Neutrophil (primary cell): ENCODE measurements around the gene PTPRN2.

ENCODE experiments used
- H3K27ac ChIP-seq: fragments of 200-600 bp; sonication (generic); 2 replicates; pipeline ENCODE4 v1.5.1; 2016; ENCODE audit warnings: mild to moderate bottlenecking, moderate library complexity
- H3K27me3 ChIP-seq: fragments of 200-600 bp; sonication (generic); 2 replicates; pipeline ENCODE4 v1.6.0; 2016; ENCODE audit warnings: mild to moderate bottlenecking
- H3K36me3 ChIP-seq: fragments of 200-600 bp; sonication (generic); 2 replicates; pipeline ENCODE4 v1.5.1; 2017
- H3K4me1 ChIP-seq, 2 experiments: fragments of 200-600 bp in 1 of 2; sonication (generic) in 1 of 2; 1 replicate in 1 of 2; 2 replicates in 1 of 2; pipeline versions ENCODE4 v1.5.1 to v1.6.1; 2013 to 2016; ENCODE audit warnings: low read depth in 1 of 2, low read length in 1 of 2, mild to moderate bottlenecking in 1 of 2, moderate library complexity in 1 of 2; ENCODE audit not compliant: control insufficient read depth in 1 of 2, insufficient read depth in 1 of 2
- H3K4me3 ChIP-seq, 2 experiments: fragments of 200-600 bp in 1 of 2; sonication (generic) in 1 of 2; 1 replicate in 1 of 2; 2 replicates in 1 of 2; pipeline ENCODE4 v1.5.1; 2013 to 2016; ENCODE audit warnings: low read depth in 1 of 2, low read length in 1 of 2, mild to moderate bottlenecking in 1 of 2, moderate library complexity in 1 of 2
- H3K9me3 ChIP-seq: fragments of 200-600 bp; sonication (generic); 2 replicates; pipeline ENCODE4 v1.5.1; 2016
- TF ChIP-seq, protein P1 (sequence below): fragments of 200-600 bp; sonication (generic); IDR thresholded peaks from 2 replicates; pipeline ENCODE4 v1.5.1; 2016; ENCODE audit warnings: antibody characterized with exemption

Gene PTPRN2

DNA sequence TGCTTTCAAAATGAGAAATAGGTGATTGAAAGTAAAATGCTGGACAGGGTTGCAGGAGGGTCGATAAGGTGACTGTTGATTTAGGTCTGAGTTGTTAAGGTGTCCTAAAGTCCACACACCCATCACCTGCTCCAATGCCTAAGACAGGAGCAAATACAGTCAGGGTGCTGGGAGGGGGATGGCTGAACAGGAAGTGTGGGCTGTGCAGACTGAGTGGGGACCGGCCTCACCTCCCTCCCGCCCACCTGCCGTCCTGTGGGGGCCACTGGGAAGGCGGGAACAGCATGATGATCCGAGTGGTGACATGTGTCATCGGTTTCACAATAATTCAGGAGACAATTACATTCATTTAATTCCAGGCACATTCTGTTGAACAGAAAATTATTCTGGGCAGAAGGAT is 990.1 kb downstream of the PTPRN2 start:
- TF ChIP-seq, protein P1, sequence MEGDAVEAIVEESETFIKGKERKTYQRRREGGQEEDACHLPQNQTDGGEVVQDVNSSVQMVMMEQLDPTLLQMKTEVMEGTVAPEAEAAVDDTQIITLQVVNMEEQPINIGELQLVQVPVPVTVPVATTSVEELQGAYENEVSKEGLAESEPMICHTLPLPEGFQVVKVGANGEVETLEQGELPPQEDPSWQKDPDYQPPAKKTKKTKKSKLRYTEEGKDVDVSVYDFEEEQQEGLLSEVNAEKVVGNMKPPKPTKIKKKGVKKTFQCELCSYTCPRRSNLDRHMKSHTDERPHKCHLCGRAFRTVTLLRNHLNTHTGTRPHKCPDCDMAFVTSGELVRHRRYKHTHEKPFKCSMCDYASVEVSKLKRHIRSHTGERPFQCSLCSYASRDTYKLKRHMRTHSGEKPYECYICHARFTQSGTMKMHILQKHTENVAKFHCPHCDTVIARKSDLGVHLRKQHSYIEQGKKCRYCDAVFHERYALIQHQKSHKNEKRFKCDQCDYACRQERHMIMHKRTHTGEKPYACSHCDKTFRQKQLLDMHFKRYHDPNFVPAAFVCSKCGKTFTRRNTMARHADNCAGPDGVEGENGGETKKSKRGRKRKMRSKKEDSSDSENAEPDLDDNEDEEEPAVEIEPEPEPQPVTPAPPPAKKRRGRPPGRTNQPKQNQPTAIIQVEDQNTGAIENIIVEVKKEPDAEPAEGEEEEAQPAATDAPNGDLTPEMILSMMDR: no peak
- Histone ChIP-seq H3K4me3 (no peak overlapping the region), H3K36me3 (no peaks in the 10 kb centered on the region), H3K27me3 (peaks cover 16% of the 10 kb centered on the region), H3K9me3 (no peaks in the 10 kb centered on the region), H3K27ac (no peak overlapping the region), H3K4me1 (no peaks in the 10 kb centered on the region)

DNA sequence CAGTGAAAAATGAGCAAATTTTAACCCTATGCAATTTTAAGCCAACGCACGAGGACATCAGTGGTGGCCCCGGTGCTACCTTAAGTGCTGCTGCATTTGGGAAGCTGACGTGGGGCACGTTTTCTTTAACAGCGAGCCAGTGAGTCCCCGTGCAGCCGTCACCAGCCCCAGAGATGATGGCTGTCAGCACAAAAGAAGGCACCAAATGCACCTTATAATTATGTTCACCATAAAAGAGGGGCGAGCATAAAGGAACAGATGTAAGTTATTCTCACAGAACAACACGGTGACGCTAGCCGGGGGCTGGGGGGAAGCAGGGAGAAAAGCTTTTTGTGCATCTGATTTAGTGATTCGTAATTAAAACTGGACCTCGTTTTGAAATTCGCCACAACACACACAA is 990.7 kb downstream of the PTPRN2 start:
- TF ChIP-seq, protein P1: no peak
- Histone ChIP-seq H3K36me3 (no peaks in the 10 kb centered on the region), H3K9me3 (no peaks in the 10 kb centered on the region), H3K27ac (no peak overlapping the region), H3K4me1 (no peaks in the 10 kb centered on the region), H3K27me3 (peaks cover 16% of the 10 kb centered on the region), H3K4me3 (no peak overlapping the region)

DNA sequence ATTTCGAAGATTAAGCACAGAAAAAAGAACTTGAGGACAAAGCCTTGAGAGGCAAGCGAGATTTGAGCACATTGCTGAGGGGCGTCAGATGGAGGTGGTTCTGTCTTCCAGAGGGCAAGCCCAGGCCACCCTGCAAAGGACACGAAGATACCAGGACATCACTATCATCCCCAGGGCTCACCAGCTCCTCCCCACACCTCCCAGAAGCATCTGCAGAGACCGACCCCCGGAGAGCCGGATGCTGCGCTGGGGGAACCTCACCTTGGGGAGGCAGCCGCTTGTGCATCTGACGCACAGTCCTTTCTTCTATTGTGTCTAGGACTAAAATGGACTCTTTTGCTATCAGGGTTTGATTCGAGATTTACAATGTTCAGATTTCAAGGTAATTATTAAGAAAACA is 991.2 kb downstream of the PTPRN2 start:
- Histone ChIP-seq H3K36me3 (no peaks in the 10 kb centered on the region), H3K27ac (no peak overlapping the region), H3K4me3 (no peak overlapping the region), H3K9me3 (no peaks in the 10 kb centered on the region), H3K27me3 (peaks cover 16% of the 10 kb centered on the region), H3K4me1 (no peaks in the 10 kb centered on the region)
- TF ChIP-seq, protein P1: no peak

DNA sequence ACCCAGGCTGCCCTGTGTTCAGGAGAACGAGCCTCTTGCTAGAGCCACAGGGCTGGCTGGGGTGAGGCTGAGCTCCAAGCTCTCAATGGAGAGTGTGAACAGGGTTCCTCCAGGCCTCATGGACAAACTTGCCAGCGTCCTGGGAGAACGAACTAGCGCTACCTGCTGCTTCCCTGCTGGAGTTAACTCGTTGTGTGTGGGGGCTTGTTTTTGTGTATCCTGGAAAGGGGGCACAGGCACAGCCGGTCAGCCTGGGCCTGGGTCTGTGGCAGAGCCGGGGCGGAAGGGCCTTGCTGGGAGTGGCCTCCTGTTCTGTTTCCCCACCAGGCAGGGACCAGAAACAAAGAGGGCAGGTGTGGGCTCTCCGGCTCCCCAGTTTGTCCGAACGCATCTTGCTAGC is 991.6 kb downstream of the PTPRN2 start:
- H3K27ac ChIP-seq: no peak overlapping the region
- H3K27me3 ChIP-seq: peaks cover 16% of the 10 kb centered on the region
- no peaks in the 10 kb centered on the region for H3K9me3 ChIP-seq
- no peak overlapping the region for H3K4me3 ChIP-seq
- TF ChIP-seq, protein P1: no peak
- H3K4me1 ChIP-seq: no peaks in the 10 kb centered on the region
- H3K36me3 ChIP-seq: no peaks in the 10 kb centered on the region

DNA sequence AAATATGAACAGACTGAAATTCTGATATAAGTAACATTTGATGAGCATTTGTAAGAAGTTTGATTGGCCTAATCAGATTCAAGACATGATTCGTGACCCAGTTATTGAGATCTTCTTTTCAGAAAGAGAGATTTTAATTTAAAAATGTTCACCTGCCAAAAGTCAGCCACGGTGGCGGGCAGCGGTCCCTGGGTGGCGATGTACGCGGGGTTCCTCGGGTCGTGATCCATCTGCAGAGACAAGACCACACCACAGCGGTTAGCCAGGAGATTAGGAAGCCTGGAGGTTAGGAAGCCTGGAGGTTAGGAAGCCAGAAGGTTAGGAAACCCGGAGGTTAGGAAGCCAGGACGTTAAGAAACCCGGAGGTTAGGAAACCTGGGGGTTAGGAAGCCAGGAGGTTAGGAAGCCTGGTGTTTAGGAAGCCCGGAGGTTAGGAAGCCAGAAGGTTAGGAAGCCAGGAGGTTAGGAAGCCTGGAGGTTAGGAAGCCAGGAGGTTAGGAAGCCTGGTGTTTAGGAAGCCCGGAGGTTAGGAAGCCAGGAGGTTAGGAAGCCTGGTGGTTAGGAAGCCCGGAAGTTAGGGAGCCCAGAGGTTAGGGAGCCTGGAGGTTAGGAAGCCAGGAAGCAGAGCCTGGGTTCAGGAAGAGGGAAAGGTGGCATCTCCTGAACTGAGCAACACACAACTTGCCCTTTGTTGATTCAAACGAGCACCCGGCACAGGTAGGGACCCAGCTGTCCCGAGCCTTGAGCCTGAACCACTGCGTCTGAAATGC is 992.4 kb downstream of the PTPRN2 start:
- TF ChIP-seq, protein P1: no peak
- Histone ChIP-seq H3K4me3 (no peak overlapping the region), H3K4me1 (no peaks in the 10 kb centered on the region), H3K27me3 (peaks cover 19% of the 10 kb centered on the region), H3K9me3 (no peaks in the 10 kb centered on the region), H3K36me3 (no peaks in the 10 kb centered on the region), H3K27ac (no peak overlapping the region)
